ENCODE results near the gene SP2. TPM values are rescaled to one million over a fixed set of nuclear protein-coding genes. Genes with fewer than 3 reads are reported as not detected.
A peak's percentile ranks its signal among the peaks of the same experiment; 100 is the strongest.
"Not testable (repeated sequence)": the region's sequence is repeated elsewhere in the genome, so short reads cannot be mapped to it uniquely, and the experiment has no call there.

SP2 gene
- total RNA-seq, 1 donor from 2014 or later, result 3.1 TPM

DNA sequence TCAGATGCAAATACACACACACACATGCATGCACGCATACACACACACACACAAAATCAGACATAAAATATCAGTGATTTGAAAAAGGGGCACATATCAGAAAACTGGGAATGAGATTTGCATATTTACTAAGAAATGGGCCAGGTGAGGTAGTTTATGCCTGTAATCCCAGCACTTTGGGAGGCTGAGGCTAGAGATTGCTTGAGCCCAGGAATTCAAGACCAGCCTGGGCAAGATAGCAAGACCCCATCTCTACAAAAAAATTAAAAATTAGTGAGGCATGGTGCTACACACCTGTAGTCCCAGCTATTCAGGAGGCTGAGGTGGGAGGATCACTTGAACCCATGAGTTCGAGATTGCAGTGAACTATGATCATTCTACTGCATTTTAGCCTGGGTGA is 23.0 kb downstream of the SP2 start:
- DNase-seq (ENCODE audit: low read depth), result no peak

- DNase-seq (ENCODE audit: low read depth), result not testable (repeated sequence)
Measured at GRCh38 chr17:47919889-47920288, 23.9 kb downstream of the SP2 start.

DNA sequence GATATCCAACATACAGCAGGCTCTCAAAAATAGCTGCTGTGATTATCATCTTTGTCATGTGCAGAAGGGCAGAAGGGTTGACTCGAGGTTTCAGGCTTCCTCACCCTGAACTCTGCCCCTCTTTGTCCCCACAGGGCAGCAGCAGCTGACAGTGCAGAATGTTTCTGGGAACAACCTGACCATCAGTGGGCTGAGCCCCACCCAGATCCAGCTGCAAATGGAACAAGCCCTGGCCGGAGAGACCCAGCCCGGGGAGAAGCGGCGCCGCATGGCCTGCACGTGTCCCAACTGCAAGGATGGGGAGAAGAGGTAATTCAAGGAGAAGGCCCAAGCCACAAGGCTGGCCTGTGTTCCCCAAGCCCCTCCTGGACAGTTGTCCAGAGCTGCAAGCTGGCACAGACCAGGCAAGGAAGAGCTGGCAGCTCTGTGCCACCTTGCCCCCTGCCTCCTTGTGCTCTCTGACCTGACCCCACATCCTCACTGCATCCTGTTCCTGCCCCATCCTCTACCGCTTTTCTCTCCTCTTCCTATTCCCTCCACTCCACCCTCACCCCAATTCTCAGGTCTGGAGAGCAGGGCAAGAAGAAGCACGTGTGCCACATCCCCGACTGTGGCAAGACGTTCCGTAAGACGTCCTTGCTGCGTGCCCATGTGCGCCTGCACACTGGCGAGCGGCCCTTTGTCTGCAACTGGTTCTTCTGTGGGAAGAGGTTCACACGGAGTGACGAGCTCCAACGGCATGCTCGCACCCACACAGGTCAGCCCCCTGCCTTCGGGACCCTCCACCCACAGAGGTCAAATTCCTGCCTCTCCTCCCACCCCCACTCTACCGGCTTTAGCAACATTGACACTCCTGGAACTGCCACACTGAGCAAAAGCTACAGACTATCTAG is 29.0 kb downstream of the SP2 start:
- DNase-seq (ENCODE audit: low read depth), result no peak

DNA sequence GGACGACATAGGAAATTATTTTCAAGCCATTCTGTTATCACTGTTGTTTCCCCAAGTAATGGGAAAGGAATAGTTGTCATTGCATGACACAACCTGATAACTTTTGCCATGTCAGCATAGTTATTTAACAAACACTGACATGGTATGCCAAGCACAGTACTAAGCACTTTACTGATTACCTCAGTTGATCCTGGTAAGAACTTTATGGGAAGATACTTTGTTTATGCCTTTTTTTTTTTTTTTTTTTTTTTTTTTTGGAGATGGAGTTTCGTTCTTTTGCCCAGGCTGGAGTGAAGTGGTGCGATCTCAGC is 29.6 kb downstream of the SP2 start:
- DNase-seq (ENCODE audit: low read depth), result no peak

DNA sequence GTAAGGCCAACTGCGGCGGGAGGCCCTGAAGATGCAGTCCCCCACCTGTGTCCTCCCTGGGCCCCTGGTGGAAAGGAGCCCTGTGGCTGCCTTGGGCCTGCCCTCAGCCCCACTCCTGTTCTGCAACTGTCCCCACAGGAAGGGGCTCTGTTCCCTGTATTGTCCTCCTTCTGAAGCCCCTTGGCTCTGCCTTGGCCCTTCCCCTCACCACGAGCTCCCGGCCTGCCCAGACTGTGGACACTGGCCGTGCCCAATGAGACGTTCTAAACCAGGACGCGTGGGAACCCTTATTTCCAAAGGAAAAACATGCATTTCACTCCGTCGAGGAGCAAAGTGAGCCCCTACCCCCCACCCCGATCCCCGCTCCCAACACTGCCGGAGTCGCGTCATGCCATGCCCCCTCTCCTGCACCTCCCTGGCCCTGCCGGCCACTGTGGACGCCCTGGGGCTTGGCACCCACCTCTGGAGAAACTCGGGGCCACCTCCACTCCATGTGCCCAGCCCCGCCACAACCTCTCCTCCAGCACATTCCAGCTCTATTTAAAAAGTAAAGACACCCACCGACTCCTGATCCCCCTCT is 31.9 kb downstream of the SP2 start:
- no peak for DNase-seq (ENCODE audit: low read depth)

DNA sequence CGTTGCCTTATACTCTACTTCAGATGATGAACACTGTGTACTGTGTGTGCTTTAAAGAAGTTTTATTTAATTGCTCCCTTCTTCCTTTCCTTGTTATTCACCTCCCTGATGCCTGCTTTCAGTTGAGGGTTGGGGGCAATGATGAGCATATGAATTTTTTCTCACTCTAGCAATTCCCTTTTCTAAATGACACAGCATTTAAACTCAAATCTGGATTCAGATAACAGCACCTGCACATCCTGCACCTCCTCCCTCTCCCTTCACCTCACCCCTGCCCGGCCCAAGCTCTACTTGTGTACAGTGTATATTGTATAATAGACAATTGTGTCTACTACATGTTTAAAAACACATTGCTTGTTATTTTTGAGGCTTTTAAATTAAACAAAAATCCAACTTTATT is 32.4 kb downstream of the SP2 start:
- DNase-seq (ENCODE audit: low read depth), result no peak

GRCh38 chr17:47929218-47930000 is 33.4 kb downstream of the SP2 start:
- no peak for DNase-seq (ENCODE audit: low read depth)

DNA sequence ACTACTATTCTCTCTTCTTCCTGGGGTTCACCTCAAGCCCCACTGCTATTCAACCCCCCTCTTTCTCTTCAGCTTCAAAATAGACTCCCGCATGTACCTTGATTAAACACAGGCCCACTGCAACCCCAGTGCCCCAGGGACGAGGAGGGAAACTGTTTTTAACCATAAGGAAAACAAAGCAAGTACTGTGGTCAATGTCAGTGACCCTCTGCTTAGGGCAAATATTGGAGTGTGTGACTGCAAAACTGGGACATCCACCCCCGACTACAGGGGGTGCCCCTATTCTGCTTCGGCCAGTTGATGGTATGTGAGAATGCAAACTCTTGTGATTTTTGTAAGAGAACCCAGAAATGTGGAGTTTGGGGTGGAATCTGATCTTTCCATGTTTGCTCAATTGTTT is 35.8 kb downstream of the SP2 start:
- no peak for DNase-seq (ENCODE audit: low read depth)

GRCh38 chr17:47934856-47935255 is 38.8 kb downstream of the SP2 start:
- DNase-seq (ENCODE audit: low read depth), result no peak

DNA sequence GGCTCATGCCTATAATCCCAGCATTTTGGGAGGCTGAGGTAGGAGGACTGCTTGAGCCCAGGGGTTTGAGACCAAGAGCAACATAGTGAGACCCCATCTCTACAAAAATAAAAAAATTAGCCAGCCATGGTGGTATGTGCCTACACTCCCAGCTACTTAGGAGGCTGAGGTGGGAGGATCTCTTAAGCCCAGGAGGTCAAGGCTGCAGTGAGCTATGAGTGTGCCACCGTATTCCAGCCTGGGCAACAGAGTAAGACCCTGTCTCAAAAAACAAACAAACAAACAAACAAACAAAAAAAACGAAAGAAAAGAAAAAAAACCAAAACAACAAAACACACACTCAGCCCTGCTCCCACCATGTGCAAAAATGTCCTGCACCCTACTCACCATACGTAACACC is 39.4 kb downstream of the SP2 start:
- DNase-seq (ENCODE audit: low read depth), result not testable (repeated sequence)

- peak; percentile 74 for DNase-seq (ENCODE audit: low read depth)
Measured at GRCh38 chr17:47935961-47936360, 39.9 kb downstream of the SP2 start.

DNA sequence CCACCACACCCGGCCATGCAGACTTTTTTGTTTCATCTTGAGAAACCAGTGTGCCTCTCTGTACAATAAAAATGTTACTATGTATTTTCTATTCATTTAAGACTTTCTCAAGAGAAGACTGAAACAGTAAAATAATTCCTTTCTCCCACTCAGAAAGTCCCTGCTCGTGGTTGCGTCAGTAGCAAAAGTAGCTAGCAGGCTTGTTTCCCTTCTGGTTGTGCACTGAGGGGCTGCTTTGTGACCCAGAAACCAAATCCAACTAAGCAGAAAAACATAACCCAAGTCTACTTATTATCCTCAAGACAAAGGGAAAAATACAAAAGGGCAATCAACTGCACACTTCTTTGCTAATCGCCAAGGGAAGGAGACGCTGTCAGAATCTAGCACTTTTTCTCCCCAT is 41.9 kb downstream of the SP2 start:
- DNase-seq (ENCODE audit: low read depth), result no peak

DNA sequence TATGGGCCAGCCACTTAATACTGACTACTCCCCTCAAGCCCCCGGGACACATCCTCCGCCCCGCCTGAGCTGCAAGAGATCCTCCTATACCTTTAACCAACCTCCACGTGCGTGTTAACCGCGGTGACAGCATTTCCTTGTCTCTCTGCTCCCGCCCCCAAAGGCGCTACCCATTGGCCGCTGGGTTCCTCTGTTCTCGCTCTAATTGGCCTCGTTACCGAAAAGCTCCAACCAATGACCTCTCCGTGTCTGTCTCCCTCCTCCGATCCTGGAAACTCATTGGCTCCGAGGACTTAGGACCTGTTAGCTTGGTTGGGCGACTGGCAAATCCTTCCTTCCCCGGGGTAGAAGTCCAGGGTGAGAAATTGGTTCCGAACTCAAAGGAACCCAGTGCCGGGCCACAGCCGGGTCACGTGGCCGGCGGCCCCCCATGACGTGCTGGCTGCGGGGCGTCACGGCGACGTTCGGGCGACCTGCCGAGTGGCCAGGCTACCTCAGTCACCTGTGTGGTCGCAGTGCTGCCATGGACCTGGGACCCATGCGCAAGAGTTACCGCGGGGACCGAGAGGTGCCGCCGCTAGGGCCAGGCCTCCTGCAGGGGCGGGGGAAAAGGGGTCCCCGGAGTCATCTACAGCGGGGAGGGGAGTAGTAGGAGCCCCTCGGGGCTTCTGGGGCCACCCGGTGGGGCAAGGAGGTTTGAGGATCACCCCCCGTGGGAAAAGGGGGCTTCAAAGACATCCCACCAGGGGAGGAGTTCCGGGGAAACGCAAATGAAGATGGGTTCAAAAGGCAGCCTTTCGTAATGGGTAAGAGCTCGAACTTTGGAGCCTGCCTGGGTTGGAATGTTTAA is 45.4 kb downstream of the SP2 start, which contains the start of gene PNPO:
Gene PNPO, plus strand, starts transcription at position 326 of the 850 bp plus-strand sequence. Its CDS starts 105 bp downstream, at position 431.
- DNase-seq (ENCODE audit: low read depth), result peak; percentile 98

DNA sequence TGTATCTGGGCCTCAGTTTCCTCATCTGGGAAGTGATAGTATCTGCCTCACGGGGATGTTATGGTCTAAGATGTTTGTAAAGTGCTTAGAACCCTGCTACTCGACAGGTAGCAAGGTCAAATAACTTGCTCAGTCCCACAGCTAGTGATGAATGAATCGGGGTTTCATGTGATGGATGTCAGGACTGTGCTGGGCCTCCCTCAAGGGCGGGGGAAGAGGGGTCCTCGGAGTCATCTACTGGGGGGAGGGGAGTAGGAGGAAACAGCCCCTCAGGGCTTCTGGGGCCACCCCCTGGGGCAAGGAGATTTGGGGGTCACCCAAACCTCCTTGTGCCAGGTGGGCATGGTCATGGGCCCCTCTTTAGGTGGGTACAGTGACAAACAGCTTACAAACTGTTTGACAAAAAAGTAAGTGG is 46.1 kb downstream of the SP2 start:
- no peak for DNase-seq (ENCODE audit: low read depth)

DNA sequence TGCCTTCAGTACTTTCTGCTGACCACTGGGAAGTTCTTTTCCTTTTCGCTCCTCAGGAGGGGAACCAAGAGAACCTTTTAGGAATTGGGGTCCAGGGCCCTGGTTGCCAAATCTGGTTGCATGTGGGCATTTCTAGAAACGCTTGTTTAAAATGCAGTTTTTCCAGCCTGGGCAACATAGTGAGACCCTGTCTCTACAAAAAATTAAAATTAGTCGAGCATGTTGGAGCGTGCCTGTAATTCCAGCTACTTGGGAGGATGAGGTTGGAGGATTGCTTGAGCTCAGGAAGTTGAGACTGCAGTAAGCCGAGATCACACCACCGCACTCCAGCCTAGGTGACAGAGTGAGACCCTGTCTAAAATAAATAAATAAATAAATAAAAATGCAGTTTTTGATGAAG is 46.5 kb downstream of the SP2 start:
- no peak for DNase-seq (ENCODE audit: low read depth)

- DNase-seq (ENCODE audit: low read depth), result no peak
Measured at GRCh38 chr17:47945080-47945479, 49.0 kb downstream of the SP2 start.

GRCh38 chr17:47945529-47946508 is 49.8 kb downstream of the SP2 start:
- no peak for DNase-seq (ENCODE audit: low read depth)

GRCh38 chr17:47946516-47946915 is 50.5 kb downstream of the SP2 start:
- DNase-seq (ENCODE audit: low read depth), result no peak

DNA sequence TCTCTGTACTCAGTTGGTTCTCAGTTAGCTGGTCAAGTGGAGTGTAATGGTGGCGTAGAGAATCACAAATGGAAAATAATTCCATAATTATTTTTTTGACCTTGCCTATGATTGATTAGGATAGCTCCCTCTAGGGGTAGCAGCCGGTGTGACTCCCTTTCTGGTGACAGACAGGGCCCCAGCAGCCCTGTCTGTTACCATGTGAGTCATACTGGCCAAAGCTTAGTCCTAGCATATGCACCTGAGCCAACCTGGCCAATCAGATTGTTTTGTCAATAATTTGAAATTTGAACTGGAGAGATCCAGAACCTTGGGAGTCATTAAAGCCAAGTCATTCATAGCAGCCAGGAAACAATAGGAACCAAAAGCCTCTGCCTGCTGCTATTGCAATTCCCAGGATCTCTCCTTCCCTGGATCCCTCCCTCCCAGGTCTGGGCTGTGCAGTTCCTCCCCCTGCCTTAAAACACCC is 50.9 kb downstream of the SP2 start:
- peak; percentile 97 for DNase-seq (ENCODE audit: low read depth)

DNA sequence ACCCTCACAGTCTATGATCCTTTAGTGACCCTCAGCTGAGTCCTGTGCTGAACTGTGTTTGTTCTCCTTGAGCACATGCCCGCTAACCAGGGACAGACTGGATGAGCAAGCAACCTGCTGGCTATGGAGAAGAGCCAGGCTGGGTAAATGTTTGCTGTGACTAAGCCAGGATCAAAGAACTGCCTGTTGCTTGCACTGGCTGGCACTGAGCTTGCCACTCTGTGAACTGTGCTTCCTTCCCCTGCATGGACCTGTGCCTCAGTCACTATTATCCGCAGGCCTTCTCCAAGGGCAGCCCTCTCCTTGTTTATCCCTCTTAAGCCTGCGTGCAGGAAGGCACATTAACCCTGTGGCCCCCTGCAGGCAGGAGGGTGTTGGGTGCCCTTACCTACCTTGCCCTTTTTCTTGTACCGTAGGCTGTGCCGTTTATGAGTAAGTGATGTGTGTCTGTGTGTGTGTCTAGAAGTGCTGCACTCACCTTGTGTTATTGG is 52.7 kb downstream of the SP2 start:
- peak; percentile 79 for DNase-seq (ENCODE audit: low read depth)

Data from renal cortical epithelial cell (primary cell).